Transverse colon (tissue), 4 donors: ENCODE results near the gene LMO2. TPM values are rescaled to one million over a fixed set of nuclear protein-coding genes. Genes with fewer than 3 reads are reported as not detected.
"Not testable (repeated sequence)": the region's sequence is repeated elsewhere in the genome, so short reads cannot be mapped to it uniquely, and the experiment has no call there.

Source experiments
- DNase-seq: peaks from one replicate; pipeline ENCODE4 v3.0.0-alpha.2; 2019
- H3K27ac ChIP-seq, 4 donors: fragments of 200-600 bp; sonication (generic); 2 replicates each; pipeline ENCODE4 v1.5.1; 2016 to 2018; ENCODE audit warnings: inconsistent platforms in 4 of 4
- H3K27me3 ChIP-seq: fragments of 200-600 bp; sonication (generic); 2 replicates; pipeline ENCODE4 v1.5.1; 2017; ENCODE audit warnings: inconsistent platforms
- H3K36me3 ChIP-seq, 4 donors: fragments of 200-600 bp; sonication (generic); 2 replicates each; pipeline ENCODE4 v1.5.1; 2017 to 2019; ENCODE audit warnings: inconsistent platforms in 4 of 4
- H3K4me1 ChIP-seq, 4 donors: fragments of 200-600 bp; sonication (generic); 2 replicates each; pipeline ENCODE4 v1.5.1; 2017 to 2020; ENCODE audit warnings: inconsistent platforms in 4 of 4
- H3K4me3 ChIP-seq, 4 donors: fragments of 200-600 bp; sonication (generic); 1 replicate in 1 of 4; 2 replicates in 3 of 4; pipeline versions ENCODE4 v1.5.1 to v1.6.1; 2017 to 2019; ENCODE audit warnings: inconsistent platforms in 4 of 4
- H3K9me3 ChIP-seq, 2 donors: fragments of 200-600 bp; sonication (generic); 2 replicates each; pipeline ENCODE4 v1.5.1; 2017 to 2019; ENCODE audit warnings: inconsistent platforms in 2 of 2
- EP300 ChIP-seq: sonication (generic); formaldehyde crosslinking; IDR thresholded peaks from one replicate; pipeline ENCODE4 v1.6.1; 2017; ENCODE audit warnings: antibody characterized with exemption, low read depth
- POLR2A ChIP-seq: fragments of 450-650 bp; IDR thresholded peaks from one replicate; pipeline ENCODE4 v1.6.1; 2016; ENCODE audit warnings: antibody characterized with exemption, mild to moderate bottlenecking, moderate library complexity
- POLR2AphosphoS5 ChIP-seq, 3 donors: sonication (generic); formaldehyde crosslinking; IDR thresholded peaks; one replicate each; pipeline ENCODE4 v1.6.1; 2016; ENCODE audit warnings: antibody characterized with exemption in 3 of 3
- WGBS, 2 donors: methylation state at CpG; one replicate each; pipeline ENCODE4 v1.1.5; 2018; ENCODE audit warnings: low coverage in 1 of 2; 5-methylcytosine and 5-hydroxymethylcytosine counted together
- in situ Hi-C, 4 donors: fragments of 200-750 bp; cut with MboI; loops; one replicate each; pipeline versions ENCODE4 v1.15.0 to v1.15.1; 2017; ENCODE audit warnings: low sequenced_read_pairs in 3 of 4, low pct_ligation_motif_present in 1 of 4, low pct_unique_long_range_greater_than_20kb in 1 of 4
- intact Hi-C: fragments of 100-400 bp; cut with DNase I; formaldehyde crosslinking; loops from one replicate; pipeline ENCODE4 v1.15.1; 2023; ENCODE audit warnings: low total_unique reads
- total RNA-seq, 4 donors: library from RNA; depleted of rRNA; stranded (reverse); fragments of >200 nt; gene quantifications; one replicate each; pipeline ENCODE4 v1.1.0, GENCODE V29; 2016
- TF ChIP-seq, protein P1 (sequence below), 5 experiments: fragments of 200-600 bp in 3 of 5; fragments of 450-650 bp in 2 of 5; sonication (generic) in 3 of 5; IDR thresholded peaks; 1 replicate in 2 of 5; 2 replicates in 3 of 5; pipeline ENCODE4 v1.5.1; 2016 to 2017; ENCODE audit warnings: antibody characterized with exemption in 5 of 5, inconsistent platforms in 3 of 5, mild to moderate bottlenecking in 2 of 5, moderate library complexity in 1 of 5

LMO2 gene
- total RNA-seq, 4 donors from 2014 or later: 1.4 to 18.0 (median 4.0) TPM

DNA sequence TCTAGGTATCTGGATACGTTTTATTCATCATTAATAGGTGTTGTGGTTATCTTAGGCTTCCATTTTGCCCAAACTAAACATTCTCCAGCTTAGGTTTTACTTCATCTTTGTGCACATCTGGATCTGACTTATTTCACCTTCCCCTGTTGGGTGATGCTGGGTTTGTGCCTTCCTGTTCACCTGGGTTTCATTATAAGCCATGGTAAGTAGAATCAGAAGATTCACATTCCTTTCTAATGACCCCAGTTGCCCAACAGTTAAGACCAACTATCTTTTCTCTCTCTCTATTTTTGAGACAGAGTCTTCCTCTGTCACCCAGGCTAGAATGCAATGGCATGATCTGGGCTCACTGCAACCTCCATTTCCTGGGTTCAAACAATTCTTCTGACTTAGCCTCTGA lies 44.6 kb downstream of the LMO2 start:
- intact Hi-C loops: no loop called here
- WGBS, 2 donors: 67 to 83% methylated on average over 1 of the region's 1 CpG

DNA sequence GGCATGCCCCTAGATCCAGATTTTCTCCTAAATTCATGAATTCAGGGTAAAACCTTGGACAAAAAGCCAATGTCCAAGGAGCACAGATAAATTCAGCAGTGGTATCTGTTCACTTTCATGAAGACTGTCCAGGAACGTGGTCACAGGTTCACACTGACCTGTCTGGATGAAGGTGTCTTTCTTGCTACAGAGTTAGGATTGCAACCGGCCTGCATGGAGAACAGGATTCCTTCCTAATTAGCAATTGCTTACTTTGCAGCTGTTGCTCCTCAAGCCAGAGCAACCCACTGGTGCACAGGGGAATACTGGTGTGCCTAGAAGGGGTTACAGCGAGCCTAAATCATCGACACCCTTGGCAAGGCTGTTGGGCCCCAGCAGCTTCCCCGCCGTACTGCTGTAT lies 47.6 kb downstream of the LMO2 start:
- Histone ChIP-seq H3K36me3 (no peaks in the 10 kb centered on the region), H3K9me3 (no peaks in the 10 kb centered on the region), H3K4me3 (no peak overlapping the region), H3K4me1 (no peaks in the 10 kb centered on the region), H3K27me3 (peaks cover 38% of the 10 kb centered on the region), H3K27ac (no peak overlapping the region)
- in situ Hi-C loops (loop anchor here (25.0 kb wide), 4 partner anchors 482 to 643 kb away; partner anchors contain the start of gene ABTB2 (in 1 of the 4)), intact Hi-C loops (no loop called here)
- DNase-seq: no peak
- 92% methylated on average over 6 of the region's 6 CpGs; no CpG with 5 or more reads in 1 of the 2 donors for WGBS, 2 donors
- no peak for TF ChIP-seq POLR2A
- no peak for TF ChIP-seq EP300
- TF ChIP-seq, protein P1, sequence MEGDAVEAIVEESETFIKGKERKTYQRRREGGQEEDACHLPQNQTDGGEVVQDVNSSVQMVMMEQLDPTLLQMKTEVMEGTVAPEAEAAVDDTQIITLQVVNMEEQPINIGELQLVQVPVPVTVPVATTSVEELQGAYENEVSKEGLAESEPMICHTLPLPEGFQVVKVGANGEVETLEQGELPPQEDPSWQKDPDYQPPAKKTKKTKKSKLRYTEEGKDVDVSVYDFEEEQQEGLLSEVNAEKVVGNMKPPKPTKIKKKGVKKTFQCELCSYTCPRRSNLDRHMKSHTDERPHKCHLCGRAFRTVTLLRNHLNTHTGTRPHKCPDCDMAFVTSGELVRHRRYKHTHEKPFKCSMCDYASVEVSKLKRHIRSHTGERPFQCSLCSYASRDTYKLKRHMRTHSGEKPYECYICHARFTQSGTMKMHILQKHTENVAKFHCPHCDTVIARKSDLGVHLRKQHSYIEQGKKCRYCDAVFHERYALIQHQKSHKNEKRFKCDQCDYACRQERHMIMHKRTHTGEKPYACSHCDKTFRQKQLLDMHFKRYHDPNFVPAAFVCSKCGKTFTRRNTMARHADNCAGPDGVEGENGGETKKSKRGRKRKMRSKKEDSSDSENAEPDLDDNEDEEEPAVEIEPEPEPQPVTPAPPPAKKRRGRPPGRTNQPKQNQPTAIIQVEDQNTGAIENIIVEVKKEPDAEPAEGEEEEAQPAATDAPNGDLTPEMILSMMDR (IDR thresholded peaks at IDR 0.05): no peak
- TF ChIP-seq POLR2AphosphoS5 (IDR thresholded peaks at IDR 0.05): no peak

More for the DNA sequence above, 44.6 kb downstream of the LMO2 start:
- H3K27me3 ChIP-seq: peaks cover 13% of the 10 kb centered on the region
- H3K4me3 ChIP-seq: no peak overlapping the region
- no peaks in the 10 kb centered on the region for H3K4me1 ChIP-seq
- H3K27ac ChIP-seq: no peak overlapping the region
- in situ Hi-C loops: loop anchor here (25.0 kb wide), 4 partner anchors 485 to 640 kb away; partner anchors contain the start of gene ABTB2 (in 1 of the 4)
- no peaks in the 10 kb centered on the region for H3K9me3 ChIP-seq
- H3K36me3 ChIP-seq: no peaks in the 10 kb centered on the region
- DNase-seq: no peak
- TF ChIP-seq EP300 (no peak), POLR2AphosphoS5 (IDR thresholded peaks at IDR 0.05) (no peak), POLR2A (no peak)
- TF ChIP-seq, protein P1 (IDR thresholded peaks at IDR 0.05): no peak

DNA sequence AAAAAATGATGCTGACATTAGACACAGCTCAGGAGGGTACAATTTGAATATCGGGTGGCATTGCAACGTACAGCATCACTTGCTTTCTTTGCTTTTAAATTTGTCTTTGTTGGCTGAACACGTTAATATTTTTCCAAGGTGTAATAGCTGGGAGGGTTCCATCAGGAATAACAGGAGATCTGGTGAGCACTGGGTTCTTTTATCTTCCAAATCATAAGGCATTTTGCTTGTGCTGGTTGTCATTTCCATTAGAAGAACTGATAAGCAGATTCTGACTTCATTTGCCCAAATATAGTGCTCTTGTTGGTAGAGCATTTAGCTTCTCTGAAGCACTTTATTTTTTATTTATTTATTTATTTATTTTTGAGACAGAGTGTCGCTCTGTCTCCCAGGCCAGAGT lies 48.9 kb downstream of the LMO2 start:
- Histone ChIP-seq H3K4me1 (no peaks in the 10 kb centered on the region), H3K27me3 (peaks cover 35% of the 10 kb centered on the region), H3K36me3 (no peaks in the 10 kb centered on the region), H3K27ac (no peak overlapping the region), H3K9me3 (no peaks in the 10 kb centered on the region), H3K4me3 (no peak overlapping the region)
- intact Hi-C loops: no loop called here
- no peak for DNase-seq
- in situ Hi-C loops: loop anchor here (25.0 kb wide), 4 partner anchors 481 to 644 kb away; partner anchors contain the start of gene ABTB2 (in 1 of the 4)
- TF ChIP-seq POLR2A (no peak), POLR2AphosphoS5 (IDR thresholded peaks at IDR 0.05) (no peak), EP300 (no peak)
- TF ChIP-seq, protein P1 (IDR thresholded peaks at IDR 0.05): no peak
- 72 to 82% methylated on average over 1 to 4 of the region's 4 CpGs for WGBS, 2 donors

DNA sequence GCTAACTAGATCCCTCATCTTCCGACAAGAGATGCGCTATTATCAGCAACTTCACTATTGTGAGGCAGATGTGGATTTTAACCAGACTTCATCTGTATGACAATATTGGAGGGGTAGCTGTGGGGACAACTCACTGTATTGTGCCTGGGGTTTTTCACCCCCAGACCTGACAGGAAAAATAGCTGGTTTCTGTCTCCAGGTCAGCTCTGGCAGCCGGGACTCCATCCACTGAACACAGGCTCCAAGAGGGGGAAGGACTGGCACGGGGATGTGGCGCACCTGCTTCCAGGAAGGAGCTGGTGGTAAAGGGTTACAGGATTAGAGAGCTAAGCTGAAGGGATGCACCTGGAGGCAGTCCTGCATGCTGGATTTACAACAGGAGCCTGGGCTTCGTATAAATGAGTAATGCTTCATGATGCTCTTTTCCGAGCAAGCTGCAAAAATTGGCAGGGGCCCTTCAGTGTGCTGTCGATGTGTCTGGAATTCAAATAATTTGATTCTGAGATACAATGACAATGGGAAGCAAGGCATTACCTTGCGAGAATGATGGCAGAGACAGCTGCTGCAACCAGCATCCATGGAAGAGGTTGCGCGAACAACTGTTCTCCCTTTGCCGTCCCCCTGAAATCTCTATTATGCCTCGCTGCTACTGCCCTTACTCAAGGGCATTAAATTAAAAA lies 49.5 kb downstream of the LMO2 start:
- WGBS, 2 donors: 67 to 85% methylated on average over 4 to 13 of the region's 13 CpGs
- peaks cover 35% of the 10 kb centered on the region for H3K27me3 ChIP-seq
- no peaks in the 10 kb centered on the region for H3K4me1 ChIP-seq
- no peaks in the 10 kb centered on the region for H3K36me3 ChIP-seq
- H3K27ac ChIP-seq: no peak overlapping the region
- TF ChIP-seq POLR2A (no peak), EP300 (no peak), POLR2AphosphoS5 (IDR thresholded peaks at IDR 0.05) (no peak)
- TF ChIP-seq, protein P1 (IDR thresholded peaks at IDR 0.05): no peak
- in situ Hi-C loops (loop anchor here (25.0 kb wide), 4 partner anchors 480 to 645 kb away; partner anchors contain the start of gene ABTB2 (in 1 of the 4)), intact Hi-C loops (no loop called here)
- H3K9me3 ChIP-seq: no peaks in the 10 kb centered on the region
- no peak overlapping the region for H3K4me3 ChIP-seq
- DNase-seq: no peak

DNA sequence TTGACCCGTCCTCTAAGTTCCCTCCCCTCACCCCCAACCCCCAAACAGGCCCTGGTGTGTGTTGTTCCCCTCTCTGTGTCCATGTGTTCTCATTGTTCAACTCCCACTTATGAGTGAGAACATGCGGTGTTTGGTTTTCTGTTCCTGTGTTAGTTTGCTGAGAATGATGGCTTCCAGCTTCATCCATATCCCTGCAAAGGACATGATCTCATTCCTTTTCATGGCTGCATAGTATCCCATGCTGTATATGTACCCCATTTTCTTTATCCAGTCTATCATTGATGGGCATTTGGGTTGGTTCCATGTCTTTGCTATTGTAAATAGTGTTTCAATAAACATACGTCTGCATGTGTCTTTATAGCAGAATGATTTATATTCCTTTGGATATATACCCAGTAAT lies 53.6 kb downstream of the LMO2 start:
- H3K4me3 ChIP-seq, intact Hi-C loops, H3K27ac ChIP-seq, DNase-seq, H3K9me3 ChIP-seq, H3K4me1 ChIP-seq, H3K36me3 ChIP-seq: not testable (repeated sequence)
- WGBS, 2 donors: 55 to 67% methylated on average over 2 to 3 of the region's 3 CpGs
- in situ Hi-C loops: loop anchor here (25.0 kb wide), 4 partner anchors 476 to 649 kb away; partner anchors contain the start of gene ABTB2 (in 1 of the 4)
- H3K27me3 ChIP-seq: peaks cover 44% of the 10 kb centered on the region

DNA sequence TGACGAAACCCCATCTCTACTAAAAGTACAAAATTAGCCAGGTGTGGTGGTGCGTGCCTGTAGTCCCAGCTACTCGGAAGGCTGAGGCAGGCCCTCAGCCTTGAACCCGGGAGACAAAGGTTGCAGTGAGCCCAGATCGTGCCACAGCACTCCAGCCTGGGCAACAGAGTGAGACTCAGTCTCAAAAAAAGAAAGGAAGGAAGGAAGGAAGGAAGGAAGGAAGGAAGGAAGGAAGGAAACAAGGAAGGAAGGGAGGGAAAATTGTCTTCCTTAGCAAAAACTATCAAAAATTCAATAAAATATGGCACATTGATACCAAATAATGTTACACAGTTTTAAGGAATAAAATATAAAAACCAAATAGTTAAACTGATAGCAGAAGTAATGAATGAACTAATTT lies 54.5 kb downstream of the LMO2 start:
- H3K27ac ChIP-seq, intact Hi-C loops: not testable (repeated sequence)
- H3K27me3 ChIP-seq: peaks cover 44% of the 10 kb centered on the region

More for the DNA sequence above, 54.5 kb downstream of the LMO2 start:
- DNase-seq, H3K4me3 ChIP-seq, H3K9me3 ChIP-seq, H3K4me1 ChIP-seq, H3K36me3 ChIP-seq: not testable (repeated sequence)
- in situ Hi-C loops: loop anchor here (25.0 kb wide), 4 partner anchors 475 to 650 kb away; partner anchors contain the start of gene ABTB2 (in 1 of the 4)
- WGBS, 2 donors: 80 to 91% methylated on average over 2 to 5 of the region's 5 CpGs
